Chondrocyte (in vitro differentiated cells): ENCODE results near the gene IBA57. TPM values are rescaled to one million over a fixed set of nuclear protein-coding genes. Genes with fewer than 3 reads are reported as not detected.
"Not testable (repeated sequence)": the region's sequence is repeated elsewhere in the genome, so short reads cannot be mapped to it uniquely, and the experiment has no call there.

Experiments
- DNase-seq: peaks from one replicate; pipeline ENCODE4 v3.0.0; 2021; ENCODE audit warnings: mixed read lengths, low spot score
- H3K27ac Mint-ChIP-seq: one replicate; pipeline ENCODE4 v1.8.0; 2021; ENCODE audit warnings: mild to moderate bottlenecking, moderate library complexity, mixed read lengths; ENCODE audit not compliant: unreplicated experiment
- H3K27me3 Mint-ChIP-seq: 2 replicates; pipeline ENCODE4 v1.8.0; 2021; ENCODE audit warnings: low read depth, mixed read lengths
- H3K36me3 Mint-ChIP-seq: 2 replicates; pipeline ENCODE4 v1.8.0; 2021; ENCODE audit warnings: low read depth, mixed read lengths
- H3K4me1 Mint-ChIP-seq: 2 replicates; pipeline ENCODE4 v1.8.0; 2021; ENCODE audit warnings: low read depth, mild to moderate bottlenecking, mixed read lengths
- H3K4me3 Mint-ChIP-seq: one replicate; pipeline ENCODE4 v1.8.0; 2021; ENCODE audit warnings: mild to moderate bottlenecking, moderate library complexity, mixed read lengths; ENCODE audit not compliant: unreplicated experiment
- H3K9me3 Mint-ChIP-seq: 2 replicates; pipeline ENCODE4 v1.8.0; 2021; ENCODE audit warnings: low read depth, mixed read lengths
- total RNA-seq: library from RNA; stranded (reverse); gene quantifications from 3 replicates; pipeline ENCODE4 v1.2.1, GENCODE V29; 2021
- TF ChIP-seq, protein P1 (sequence below): fragments of 200-600 bp; sonication (generic); IDR thresholded peaks from 2 replicates; pipeline ENCODE4 v1.5.0; 2021; ENCODE audit warnings: antibody characterized with exemption, mild to moderate bottlenecking, moderate library complexity

The IBA57 gene
- total RNA-seq, 1 donor from 2014 or later, result 5.2 TPM

- Mint-ChIP-seq H3K27me3 (no peaks in the 10 kb centered on the region), H3K4me3 (no peak overlapping the region), H3K9me3 (no peaks in the 10 kb centered on the region), H3K36me3 (peaks cover 1% of the 10 kb centered on the region), H3K4me1 (peaks cover 15% of the 10 kb centered on the region), H3K27ac (no peak overlapping the region)
- DNase-seq, result peak; percentile 50
- TF ChIP-seq, protein P1, sequence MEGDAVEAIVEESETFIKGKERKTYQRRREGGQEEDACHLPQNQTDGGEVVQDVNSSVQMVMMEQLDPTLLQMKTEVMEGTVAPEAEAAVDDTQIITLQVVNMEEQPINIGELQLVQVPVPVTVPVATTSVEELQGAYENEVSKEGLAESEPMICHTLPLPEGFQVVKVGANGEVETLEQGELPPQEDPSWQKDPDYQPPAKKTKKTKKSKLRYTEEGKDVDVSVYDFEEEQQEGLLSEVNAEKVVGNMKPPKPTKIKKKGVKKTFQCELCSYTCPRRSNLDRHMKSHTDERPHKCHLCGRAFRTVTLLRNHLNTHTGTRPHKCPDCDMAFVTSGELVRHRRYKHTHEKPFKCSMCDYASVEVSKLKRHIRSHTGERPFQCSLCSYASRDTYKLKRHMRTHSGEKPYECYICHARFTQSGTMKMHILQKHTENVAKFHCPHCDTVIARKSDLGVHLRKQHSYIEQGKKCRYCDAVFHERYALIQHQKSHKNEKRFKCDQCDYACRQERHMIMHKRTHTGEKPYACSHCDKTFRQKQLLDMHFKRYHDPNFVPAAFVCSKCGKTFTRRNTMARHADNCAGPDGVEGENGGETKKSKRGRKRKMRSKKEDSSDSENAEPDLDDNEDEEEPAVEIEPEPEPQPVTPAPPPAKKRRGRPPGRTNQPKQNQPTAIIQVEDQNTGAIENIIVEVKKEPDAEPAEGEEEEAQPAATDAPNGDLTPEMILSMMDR, result no peak
Measured at GRCh38 chr1:228182296-228183030, 16.9 kb downstream of the IBA57 start.

DNA sequence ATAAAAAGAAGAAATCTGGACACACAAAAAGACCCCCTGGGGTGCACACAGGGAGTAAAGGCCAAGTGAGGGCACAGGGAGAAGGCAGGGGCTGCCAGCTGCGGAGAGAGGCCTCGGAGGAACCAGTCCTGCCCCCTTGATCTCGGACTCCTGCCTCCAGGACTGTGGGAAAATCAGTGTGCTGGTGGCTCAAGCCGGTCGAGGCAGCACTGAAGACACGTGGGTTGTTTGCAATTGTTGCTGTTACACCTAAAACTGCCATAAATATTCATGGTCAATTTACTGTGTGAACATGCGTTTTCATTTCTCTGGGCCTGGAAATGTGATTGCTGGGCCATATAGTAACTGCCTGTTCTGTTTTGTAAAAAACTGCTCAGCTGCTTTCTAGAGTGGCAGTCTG lies 18.5 kb downstream of the IBA57 start:
- Mint-ChIP-seq H3K9me3 (peaks cover 11% of the 10 kb centered on the region), H3K27me3 (no peaks in the 10 kb centered on the region), H3K4me3 (no peak overlapping the region), H3K4me1 (peaks cover 5% of the 10 kb centered on the region), H3K36me3 (peaks cover 1% of the 10 kb centered on the region), H3K27ac (no peak overlapping the region)
- DNase-seq, result peak; percentile 33
- TF ChIP-seq, protein P1, result no peak

- DNase-seq, result peak; percentile 30
- Mint-ChIP-seq H3K36me3 (no peaks in the 10 kb centered on the region), H3K27ac (no peak overlapping the region), H3K4me3 (no peak overlapping the region), H3K9me3 (peaks cover 11% of the 10 kb centered on the region), H3K4me1 (no peaks in the 10 kb centered on the region), H3K27me3 (no peaks in the 10 kb centered on the region)
- TF ChIP-seq, protein P1, result no peak
Measured at GRCh38 chr1:228185641-228185965, 20.0 kb downstream of the IBA57 start.

- not testable (repeated sequence) for H3K27ac Mint-ChIP-seq, H3K27me3 Mint-ChIP-seq, H3K4me3 Mint-ChIP-seq, H3K36me3 Mint-ChIP-seq, DNase-seq, H3K4me1 Mint-ChIP-seq
- peaks cover 11% of the 10 kb centered on the region for H3K9me3 Mint-ChIP-seq
Measured at GRCh38 chr1:228188249-228188648, 22.6 kb downstream of the IBA57 start.

DNA sequence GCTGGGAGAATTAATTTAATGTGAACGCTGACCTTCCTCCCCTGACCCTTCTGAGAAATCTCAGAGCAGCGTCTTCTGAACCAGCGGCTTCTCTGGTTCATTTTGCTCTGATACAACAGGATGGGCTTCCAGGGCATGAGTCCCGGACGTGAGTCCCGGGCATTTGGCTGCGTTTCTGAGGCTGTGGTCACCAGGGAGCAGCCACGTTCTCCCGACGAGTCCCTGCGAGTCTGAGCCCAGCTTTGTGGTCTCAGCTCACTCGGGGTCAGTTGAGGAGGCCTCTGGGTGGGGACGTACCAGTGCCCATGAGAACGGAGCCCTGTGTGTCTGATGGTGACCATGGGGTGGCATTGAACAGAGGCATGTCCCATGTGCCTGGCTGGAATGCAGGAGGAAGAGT lies 24.6 kb downstream of the IBA57 start:
- H3K9me3 Mint-ChIP-seq, result peaks cover 11% of the 10 kb centered on the region
- TF ChIP-seq, protein P1, result no peak

DNA sequence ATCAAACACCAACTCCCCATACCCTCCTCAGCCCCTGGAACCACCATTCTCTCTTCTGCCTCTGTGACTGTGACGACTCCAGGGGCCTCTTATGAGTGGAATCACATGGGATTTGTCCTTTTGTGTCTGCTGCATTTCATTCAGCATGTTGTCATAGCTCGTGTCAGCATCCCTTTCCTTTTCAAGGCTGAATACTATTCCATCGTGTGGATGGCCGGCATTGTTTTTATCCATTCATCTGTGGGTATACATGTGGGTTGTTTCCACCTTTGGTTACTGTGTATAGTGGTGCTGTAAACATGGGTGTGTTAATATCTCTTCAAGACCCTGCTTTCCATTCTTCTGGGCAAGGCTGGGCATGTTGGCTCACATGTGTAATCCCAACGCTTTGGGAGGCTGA lies 25.2 kb downstream of the IBA57 start:
- Mint-ChIP-seq H3K9me3 (peaks cover 11% of the 10 kb centered on the region), H3K4me1 (no peaks in the 10 kb centered on the region), H3K4me3 (no peak overlapping the region), H3K27me3 (no peaks in the 10 kb centered on the region), H3K27ac (no peak overlapping the region), H3K36me3 (peaks cover 6% of the 10 kb centered on the region)
- peak; percentile 4 for DNase-seq
- TF ChIP-seq, protein P1, result no peak

More for the DNA sequence above, 24.6 kb downstream of the IBA57 start:
- Mint-ChIP-seq H3K27me3 (no peaks in the 10 kb centered on the region), H3K4me1 (no peaks in the 10 kb centered on the region), H3K36me3 (peaks cover 2% of the 10 kb centered on the region), H3K4me3 (no peak overlapping the region), H3K27ac (no peak overlapping the region)
- DNase-seq, result peak; percentile 59
